HG03060 (cell line): ENCODE results near the gene CYB561D1.
A peak's percentile ranks its signal among the peaks of the same experiment; 100 is the strongest.

Experiments
- ATAC-seq: cut with Tn5 transposase; IDR thresholded peaks from one replicate; pipeline ENCODE4 v1.9.1; 2021; ENCODE audit warnings: low read depth, moderate number of reproducible peaks; ENCODE audit not compliant: unreplicated experiment

CYB561D1 gene

DNA sequence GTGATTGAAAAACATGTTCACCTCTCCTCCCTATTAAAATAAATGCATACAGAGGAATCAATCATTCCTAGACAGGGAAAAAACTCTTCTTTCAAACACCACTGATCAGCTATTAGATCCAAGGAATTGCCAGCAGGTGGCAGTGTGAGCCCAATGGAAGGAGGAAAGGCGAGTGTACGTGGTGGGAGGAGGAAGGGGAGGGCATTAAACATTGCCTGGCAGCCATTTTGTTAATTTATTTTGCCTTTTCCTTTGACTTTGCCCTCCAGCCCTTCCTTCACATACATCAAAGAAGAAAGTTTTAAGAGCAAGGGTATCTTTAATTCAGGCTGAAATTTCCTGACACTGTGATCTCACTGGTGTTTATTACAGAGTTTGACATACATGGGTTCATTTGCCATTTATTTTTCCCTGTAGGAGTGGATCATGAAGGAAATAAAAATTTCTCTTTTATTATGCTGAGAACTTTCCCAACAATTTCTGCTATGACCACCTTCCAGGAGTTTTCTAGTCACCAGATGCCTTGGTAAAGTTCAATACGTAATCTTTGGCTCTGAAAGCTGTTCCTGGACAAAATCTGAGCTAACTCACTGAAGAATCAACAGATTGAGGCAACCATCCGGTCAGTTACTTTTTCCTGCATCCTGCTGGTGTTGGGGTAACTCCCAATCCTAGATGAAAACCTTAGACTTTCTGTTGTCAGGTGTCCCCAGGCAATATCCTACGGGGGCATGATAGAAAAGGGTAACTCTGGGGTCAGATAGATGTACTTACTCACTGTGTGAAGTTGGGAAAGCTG lies 52.6 kb downstream of the CYB561D1 start:
- ATAC-seq = no peak

DNA sequence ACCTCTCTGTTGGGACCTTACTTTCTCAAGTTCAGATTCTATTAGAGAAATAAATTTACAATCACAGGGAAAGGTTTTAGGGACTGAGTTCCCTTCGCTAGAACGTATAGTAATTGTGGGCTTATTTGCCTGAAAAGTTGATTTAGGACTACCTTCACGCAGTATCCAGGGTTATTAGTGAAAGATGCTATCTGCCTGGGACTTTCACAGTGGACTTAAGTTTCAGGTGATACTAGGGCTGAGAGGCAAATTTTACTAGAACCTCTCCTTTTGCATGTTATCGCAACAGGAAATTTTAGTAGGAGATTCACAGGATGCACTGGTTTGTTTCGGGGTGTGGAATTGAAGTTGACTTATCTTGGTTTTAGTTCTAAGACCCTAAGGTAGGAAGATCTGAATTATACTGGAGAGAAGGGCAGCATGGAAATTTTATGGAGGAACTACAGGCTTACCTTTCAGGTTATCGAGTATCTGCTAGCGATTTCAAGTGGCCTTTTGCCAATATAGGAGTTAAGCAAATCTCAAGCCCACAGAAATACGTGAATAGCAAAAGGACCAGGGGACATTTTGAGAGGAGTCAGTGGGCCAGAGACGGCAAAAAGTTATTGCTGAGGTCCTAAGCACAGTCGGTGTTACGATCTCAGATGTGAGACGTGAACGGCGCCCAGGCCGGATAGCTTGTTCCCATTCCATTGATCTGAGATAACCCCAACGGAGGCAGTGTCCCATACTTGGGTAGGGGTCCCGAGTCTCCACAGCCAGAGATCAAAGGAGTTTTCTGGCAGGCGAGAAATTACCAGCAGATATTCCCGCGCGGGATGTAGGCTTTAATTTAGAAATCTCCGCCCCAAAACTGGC lies 53.8 kb downstream of the CYB561D1 start:
- ATAC-seq = peak; percentile 7

DNA sequence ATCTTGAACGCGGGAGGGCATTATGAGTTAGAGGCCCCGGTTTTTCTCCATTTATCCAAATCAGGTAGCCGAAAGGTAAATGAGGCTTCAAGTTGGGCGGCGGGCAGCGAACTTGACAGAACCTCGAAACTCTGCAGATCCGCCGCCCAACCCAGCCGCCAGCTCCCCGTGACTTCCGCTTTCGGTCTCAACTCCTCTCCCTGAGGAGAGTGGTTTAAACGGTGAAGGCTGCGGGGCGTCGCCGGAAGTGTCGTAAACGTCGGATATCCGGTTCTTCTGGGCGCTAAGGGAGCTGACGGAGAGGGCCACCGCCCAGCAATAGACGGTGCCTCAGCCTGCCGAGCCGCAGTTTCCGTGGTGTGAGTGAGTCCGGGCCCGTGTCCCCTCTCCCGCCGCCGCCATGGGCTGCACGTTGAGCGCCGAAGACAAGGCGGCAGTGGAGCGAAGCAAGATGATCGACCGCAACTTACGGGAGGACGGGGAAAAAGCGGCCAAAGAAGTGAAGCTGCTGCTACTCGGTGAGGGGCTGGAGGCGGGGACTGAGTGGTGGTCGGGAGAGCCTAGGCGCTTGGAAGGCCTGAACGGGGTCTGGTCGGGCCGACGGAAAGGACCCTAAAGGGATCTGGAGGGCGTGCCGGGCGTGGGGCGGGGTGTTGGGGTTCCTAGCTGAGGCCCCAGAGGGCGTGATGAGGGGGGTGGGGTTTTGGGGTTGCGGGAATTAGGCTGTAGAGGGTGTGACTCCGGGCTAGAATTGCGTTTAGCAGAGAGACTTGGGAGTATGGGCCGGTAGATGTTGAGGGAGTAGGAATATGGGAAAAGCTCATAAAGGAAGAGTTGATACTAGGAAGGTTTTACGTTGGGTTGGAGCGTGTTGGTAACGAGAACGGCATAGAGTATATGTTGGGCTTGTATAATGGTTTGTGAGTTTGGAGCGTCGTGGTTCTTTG lies 54.7 kb downstream of the CYB561D1 start, which contains the start of gene GNAI3:
Gene GNAI3 (plus strand): TSS at position 295 of the 947 bp plus-strand sequence. CDS start 106 bp downstream, at position 401.
- peak; percentile 80 for ATAC-seq
